HG03045 (cell line): ENCODE measurements around the gene VIPR2.
"Not testable (repeated sequence)": the region's sequence is repeated elsewhere in the genome, so short reads cannot be mapped to it uniquely, and the experiment has no call there.

Experiments
- ATAC-seq: cut with Tn5 transposase; IDR thresholded peaks from one replicate; pipeline ENCODE4 v1.9.1; 2021; ENCODE audit warnings: mild to moderate bottlenecking, moderate library complexity; ENCODE audit not compliant: unreplicated experiment

The VIPR2 gene

DNA sequence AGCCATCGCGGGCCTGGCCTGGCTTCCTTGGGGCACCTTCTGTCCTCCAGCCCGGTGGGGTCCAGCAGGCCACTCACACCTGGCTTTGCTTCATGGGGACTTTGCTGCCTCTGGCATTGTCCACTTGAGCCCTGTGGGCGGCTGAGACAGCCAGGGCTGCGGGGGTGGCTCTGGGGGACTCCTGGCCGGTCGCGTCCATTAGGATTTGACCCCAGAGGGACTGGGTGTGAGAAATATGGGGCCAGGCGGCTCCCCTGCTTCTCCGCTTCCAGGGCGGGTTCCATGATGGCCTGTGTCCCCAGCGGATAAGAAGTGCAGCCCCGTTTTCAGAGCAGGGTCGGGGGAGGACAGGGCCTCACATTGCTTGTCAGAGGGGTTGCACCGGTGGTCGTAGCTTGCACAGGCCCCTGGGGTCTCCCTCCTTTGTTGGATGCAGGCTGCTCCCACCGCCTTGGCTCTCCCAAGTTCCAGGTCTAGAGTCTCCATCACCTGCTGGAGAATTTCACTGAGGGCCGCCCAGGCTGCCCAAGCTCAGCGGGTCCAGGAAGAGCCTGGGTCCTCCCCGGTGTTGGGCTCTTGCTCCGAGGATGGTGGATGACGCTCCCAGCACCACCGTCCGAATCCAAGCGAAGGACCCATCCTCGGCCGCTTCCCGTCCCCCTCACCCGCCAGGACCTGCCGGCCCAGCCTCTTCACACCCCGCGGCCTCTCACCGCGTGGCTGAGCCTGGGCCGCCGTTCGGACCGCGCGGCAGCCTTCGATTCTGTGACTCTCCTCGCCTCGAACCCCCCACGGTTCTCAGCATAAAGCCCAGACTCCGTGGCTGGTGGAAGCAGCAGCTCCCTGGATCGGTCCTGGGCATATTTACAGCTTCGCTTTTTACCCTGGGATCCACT lies 148.2 kb downstream of the VIPR2 start:
- no peak for ATAC-seq

DNA sequence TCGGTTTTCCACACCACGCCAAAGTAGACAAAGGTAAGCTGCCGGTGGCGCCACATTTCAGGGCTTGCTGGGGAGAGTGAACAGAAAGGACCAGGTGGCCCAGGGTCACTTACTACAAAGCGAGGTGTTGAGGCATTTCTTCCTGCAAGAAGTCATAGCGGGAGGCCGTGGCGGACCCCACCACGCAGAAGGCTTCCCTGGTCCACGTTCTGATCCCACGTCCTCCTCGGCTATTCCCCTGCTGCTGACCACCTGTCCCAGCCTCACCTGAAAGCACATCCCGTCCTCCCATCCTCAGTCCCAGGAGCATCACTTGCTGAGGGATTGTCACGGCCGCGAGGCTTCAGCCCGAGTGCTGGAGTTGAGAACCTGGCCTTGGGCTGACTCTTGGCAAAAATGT lies 149.2 kb downstream of the VIPR2 start:
- no peak for ATAC-seq

- no peak for ATAC-seq
These were observed 150.0 kb downstream of the VIPR2 start for GRCh38 chr7:158994687-158995086.

GRCh38 chr7:158993591-158993990 lies 151.1 kb downstream of the VIPR2 start:
- no peak for ATAC-seq

DNA sequence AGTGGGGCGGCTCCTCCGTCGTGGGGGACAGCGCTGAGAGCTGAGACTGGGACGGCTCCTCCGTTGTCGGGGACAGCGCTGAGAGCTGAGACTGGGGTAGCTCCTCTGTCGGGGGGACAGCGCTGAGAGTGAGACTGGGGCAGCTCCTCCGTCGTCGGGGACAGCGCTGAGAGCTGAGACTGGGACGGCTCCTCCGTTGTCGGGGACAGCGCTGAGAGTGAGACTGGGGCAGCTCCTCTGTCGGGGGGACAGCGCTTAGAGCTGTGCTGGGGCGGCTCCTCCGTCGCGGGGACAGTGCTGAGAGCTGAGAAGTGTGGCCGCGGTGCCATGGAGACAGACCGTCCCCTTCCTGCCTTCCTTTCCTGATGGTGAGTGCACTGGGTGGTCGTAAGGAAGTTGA lies 151.9 kb downstream of the VIPR2 start:
- no peak for ATAC-seq

GRCh38 chr7:158991824-158992621 lies 152.6 kb downstream of the VIPR2 start:
- ATAC-seq: no peak

DNA sequence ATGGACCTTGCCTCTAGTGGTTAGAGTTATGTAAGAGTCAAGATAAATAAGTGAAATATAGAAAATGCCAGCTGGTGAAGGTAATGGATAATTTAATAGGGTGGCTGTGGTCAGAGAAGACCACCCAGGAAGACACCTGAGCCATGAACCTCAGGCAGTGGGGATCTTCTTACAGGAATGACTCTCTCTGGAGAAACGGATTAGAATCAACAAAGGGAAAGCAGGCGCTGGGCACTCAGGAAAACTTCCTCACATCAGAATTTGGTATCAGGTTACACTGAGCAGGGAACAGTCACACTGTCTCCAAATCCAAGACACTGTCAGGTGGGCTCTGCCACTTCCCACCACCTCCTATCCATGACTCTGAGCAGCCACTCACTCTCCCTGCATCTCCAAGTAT lies 155.7 kb downstream of the VIPR2 start:
- ATAC-seq: no peak

GRCh38 chr7:158988302-158988862 lies 156.3 kb downstream of the VIPR2 start:
- no peak for ATAC-seq

GRCh38 chr7:158987691-158988090 lies 157.0 kb downstream of the VIPR2 start:
- ATAC-seq: no peak

DNA sequence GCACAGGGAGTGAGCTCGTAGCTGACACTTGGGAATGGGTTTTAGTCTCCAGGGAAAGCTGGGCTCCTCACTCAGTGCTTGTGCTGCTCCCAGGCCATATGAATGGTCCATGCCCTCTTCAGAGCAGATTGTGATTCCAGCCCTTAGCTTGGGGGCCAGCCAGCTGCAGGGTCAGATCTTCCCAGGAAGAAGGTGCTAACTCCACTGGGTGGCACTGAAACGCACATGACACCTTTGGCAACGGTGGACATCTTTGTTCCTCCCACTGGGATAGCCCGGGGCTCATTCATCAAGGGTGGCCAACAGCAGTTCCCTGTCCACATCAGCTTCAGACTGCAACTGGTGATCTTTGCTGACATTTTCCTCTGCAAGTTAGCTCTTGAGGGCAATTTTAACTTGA lies 159.1 kb downstream of the VIPR2 start:
- ATAC-seq: no peak

DNA sequence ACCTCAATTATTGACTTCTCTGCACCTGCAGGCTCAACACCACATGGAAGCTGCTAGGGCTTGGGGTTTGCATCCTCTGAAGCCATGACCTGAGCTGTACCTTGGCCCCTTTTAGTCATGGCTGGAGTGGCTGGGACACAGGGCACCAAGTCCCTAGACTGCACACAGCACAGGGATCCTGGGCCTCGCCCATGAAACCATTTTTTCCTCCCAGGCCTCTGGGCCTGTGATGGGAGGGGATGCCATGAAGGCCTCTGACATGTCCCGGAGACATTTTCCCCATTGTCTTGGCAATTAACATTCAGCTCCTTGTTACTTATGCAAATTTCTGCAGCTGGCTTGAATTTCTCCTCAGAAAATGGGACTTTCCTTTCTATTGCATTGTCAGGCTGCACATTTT lies 160.7 kb downstream of the VIPR2 start:
- ATAC-seq: not testable (repeated sequence)

DNA sequence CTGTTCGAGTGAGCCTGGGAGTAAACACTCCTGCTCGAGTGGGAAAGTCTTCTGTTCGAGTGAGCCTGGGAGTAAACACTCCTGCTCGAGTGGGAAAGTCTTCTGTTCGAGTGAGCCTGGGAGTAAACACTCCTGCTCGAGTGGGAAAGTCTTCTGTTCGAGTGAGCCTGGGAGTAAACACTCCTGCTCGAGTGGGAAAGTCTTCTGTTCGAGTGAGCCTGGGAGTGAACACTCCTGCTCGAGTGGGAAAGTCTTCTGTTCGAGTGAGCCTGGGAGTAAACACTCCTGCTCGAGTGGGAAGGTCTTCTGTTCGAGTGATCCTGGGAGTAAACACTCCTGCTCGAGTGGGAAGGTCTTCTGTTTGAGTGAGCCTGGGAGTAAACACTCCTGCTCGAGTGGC lies 162.6 kb downstream of the VIPR2 start:
- ATAC-seq: not testable (repeated sequence)

- no peak for ATAC-seq
These were observed 164.9 kb downstream of the VIPR2 start for GRCh38 chr7:158979635-158980351.

DNA sequence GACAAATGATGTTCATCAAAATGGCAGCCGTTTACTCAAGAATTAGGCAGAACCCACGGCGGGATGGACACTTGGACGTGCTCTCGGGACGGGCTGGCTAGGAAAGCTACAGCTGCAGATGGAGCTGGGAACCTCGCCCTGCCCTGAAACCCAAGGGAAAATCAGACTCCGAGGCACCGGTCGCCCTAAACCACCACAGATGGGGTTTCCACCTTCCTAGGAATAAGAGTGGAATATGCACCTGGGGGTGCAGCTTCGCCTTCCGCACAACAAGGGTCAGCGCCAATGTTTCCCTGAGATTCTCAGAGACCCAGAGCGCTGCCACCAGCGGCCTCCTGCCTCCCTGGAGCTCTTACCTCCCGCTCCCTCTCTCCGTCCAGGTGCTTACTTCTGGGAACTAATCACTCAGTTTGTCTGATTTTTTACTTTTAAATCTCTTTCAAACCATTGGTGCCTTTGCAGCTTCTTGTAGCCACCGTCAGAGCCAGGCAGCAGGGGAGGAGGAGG lies 165.6 kb downstream of the VIPR2 start:
- no peak for ATAC-seq
